HEK293T (cell line): Measurements from ENCODE around the gene ARHGAP22.

Source experiments
- ARNT ChIP-seq: fragments of 450-650 bp; IDR thresholded peaks from 2 replicates; pipeline ENCODE4 v1.6.1; 2017; ENCODE audit warnings: mild to moderate bottlenecking
- BHLHE40 ChIP-seq: fragments of 450-650 bp; IDR thresholded peaks from 2 replicates; pipeline ENCODE4 v1.6.1; 2016; ENCODE audit warnings: mild to moderate bottlenecking, moderate library complexity, borderline replicate concordance
- CTBP1 ChIP-seq: fragments of 450-650 bp; IDR thresholded peaks from 2 replicates; pipeline ENCODE4 v1.6.1; 2016; ENCODE audit warnings: borderline replicate concordance
- ELF4 ChIP-seq: fragments of 450-650 bp; IDR thresholded peaks from 2 replicates; pipeline ENCODE4 v1.6.1; 2017; ENCODE audit warnings: antibody characterized with exemption
- FOXA1 ChIP-seq: fragments of 450-650 bp; IDR thresholded peaks from 2 replicates; pipeline ENCODE4 v1.6.1; 2016; ENCODE audit warnings: mild to moderate bottlenecking
- FOXK2 ChIP-seq: fragments of 450-650 bp; IDR thresholded peaks from 2 replicates; pipeline ENCODE4 v1.6.1; 2016; ENCODE audit warnings: mild to moderate bottlenecking
- FOXM1 ChIP-seq: fragments of 450-650 bp; IDR thresholded peaks from 2 replicates; pipeline ENCODE4 v1.6.1; 2017; ENCODE audit warnings: mild to moderate bottlenecking, borderline replicate concordance
- HDGF ChIP-seq: fragments of 450-650 bp; IDR thresholded peaks from 2 replicates; pipeline ENCODE4 v1.6.1; 2017; ENCODE audit warnings: antibody characterized with exemption, borderline replicate concordance
- L3MBTL2 ChIP-seq: fragments of 450-650 bp; conservative IDR thresholded peaks from 2 replicates; pipeline ENCODE4 v1.6.1; 2016; ENCODE audit warnings: mild to moderate bottlenecking
- SP1 ChIP-seq: fragments of 450-650 bp; IDR thresholded peaks from 2 replicates; pipeline ENCODE4 v1.6.1; 2017
- SUZ12 ChIP-seq: fragments of 450-650 bp; IDR thresholded peaks from 2 replicates; pipeline ENCODE4 v1.6.1; 2016; ENCODE audit warnings: mild to moderate bottlenecking
- TARDBP ChIP-seq: fragments of 450-650 bp; IDR thresholded peaks from 2 replicates; pipeline ENCODE4 v1.6.1; 2016
- ZNF384 ChIP-seq: fragments of 450-650 bp; IDR thresholded peaks from 2 replicates; pipeline ENCODE4 v1.6.1; 2016
- TF ChIP-seq, protein P1 (sequence below): fragments of 450-650 bp; IDR thresholded peaks from 2 replicates; pipeline ENCODE4 v1.6.1; 2016

DNA sequence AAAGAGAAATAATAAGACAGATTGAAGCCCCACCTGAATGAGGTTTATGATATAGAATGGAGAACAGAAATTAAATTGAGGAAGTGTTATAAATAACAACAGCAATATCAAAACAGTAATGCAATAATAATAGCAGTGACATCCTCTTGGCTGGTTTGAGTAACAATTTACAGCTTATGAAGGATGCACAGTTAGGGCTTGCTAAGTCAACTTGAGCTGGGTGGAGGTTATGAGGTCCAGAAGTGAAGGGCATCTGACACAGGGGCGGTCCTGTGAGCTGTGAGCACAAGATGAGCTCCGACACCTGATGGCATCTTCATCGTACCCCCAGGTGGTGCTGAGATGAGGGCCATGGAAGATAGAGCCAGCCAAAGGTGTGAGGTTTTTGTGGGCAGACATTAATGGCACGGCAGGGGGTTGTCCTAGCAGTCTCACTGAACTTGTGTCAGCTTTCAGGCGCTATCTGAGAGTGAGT, 30.5 kb downstream of the ARHGAP22 start:
- TF ChIP-seq L3MBTL2 (no peak), FOXM1 (no peak), BHLHE40 (no peak), HDGF (no peak), SP1 (no peak), FOXA1 (no peak), FOXK2 (no peak), SUZ12 (no peak), ZNF384 (no peak), TARDBP (no peak), ELF4 (no peak), ARNT (no peak), CTBP1 (no peak)
- TF ChIP-seq, protein P1, sequence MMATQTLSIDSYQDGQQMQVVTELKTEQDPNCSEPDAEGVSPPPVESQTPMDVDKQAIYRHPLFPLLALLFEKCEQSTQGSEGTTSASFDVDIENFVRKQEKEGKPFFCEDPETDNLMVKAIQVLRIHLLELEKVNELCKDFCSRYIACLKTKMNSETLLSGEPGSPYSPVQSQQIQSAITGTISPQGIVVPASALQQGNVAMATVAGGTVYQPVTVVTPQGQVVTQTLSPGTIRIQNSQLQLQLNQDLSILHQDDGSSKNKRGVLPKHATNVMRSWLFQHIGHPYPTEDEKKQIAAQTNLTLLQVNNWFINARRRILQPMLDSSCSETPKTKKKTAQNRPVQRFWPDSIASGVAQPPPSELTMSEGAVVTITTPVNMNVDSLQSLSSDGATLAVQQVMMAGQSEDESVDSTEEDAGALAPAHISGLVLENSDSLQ, result no peak
